ENCODE results near the gene XYLT1. TPM values are rescaled to one million over a fixed set of nuclear protein-coding genes. Genes with fewer than 3 reads are reported as not detected.

The XYLT1 gene
- total and polyA plus RNA-seq, 7 donors: 0.67 to 2.5 (median 1.7) TPM

DNA sequence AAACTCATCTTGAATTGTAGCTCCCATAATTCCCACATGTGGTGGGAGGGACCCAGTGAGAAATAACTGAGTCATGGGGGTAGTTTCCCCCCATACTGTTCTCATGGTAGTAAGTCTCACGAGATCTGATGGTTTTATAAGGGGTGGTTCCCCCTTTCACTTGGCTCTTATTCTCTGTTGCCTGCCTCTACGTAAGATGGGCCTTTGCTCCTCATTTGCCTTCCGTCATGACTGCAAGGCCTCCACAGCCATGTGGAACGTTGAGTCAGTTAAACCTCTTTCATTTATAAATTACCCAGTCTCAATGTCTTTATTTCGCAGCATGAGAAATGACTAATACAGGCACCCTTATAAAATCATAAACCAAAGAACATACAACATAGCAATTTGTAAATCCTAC lies 79.0 kb downstream of the XYLT1 start:
- 94 to 97% (median 95%) methylated on average over 5 of the region's 5 CpGs for WGBS, 3 donors
- intact Hi-C loops (cut with DNase I): no loop called here
- H3K9me3 ChIP-seq: no peaks in the 10 kb centered on the region
- no peak overlapping the region for H3K27ac ChIP-seq
- no peak overlapping the region for H3K4me3 ChIP-seq
- H3K27me3 ChIP-seq (ENCODE audit: insufficient read depth in 3 of 3, low read length in 2 of 3): no peaks in the 10 kb centered on the region
- TF ChIP-seq, protein P1, sequence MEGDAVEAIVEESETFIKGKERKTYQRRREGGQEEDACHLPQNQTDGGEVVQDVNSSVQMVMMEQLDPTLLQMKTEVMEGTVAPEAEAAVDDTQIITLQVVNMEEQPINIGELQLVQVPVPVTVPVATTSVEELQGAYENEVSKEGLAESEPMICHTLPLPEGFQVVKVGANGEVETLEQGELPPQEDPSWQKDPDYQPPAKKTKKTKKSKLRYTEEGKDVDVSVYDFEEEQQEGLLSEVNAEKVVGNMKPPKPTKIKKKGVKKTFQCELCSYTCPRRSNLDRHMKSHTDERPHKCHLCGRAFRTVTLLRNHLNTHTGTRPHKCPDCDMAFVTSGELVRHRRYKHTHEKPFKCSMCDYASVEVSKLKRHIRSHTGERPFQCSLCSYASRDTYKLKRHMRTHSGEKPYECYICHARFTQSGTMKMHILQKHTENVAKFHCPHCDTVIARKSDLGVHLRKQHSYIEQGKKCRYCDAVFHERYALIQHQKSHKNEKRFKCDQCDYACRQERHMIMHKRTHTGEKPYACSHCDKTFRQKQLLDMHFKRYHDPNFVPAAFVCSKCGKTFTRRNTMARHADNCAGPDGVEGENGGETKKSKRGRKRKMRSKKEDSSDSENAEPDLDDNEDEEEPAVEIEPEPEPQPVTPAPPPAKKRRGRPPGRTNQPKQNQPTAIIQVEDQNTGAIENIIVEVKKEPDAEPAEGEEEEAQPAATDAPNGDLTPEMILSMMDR (IDR thresholded peaks at IDR 0.05): no peak
- ATAC-seq: no peak
- no peaks in the 10 kb centered on the region for H3K36me3 ChIP-seq (ENCODE audit: insufficient read depth in 1 of 2, low read depth in 1 of 2)
- DNase-seq: no peak
- no peaks in the 10 kb centered on the region for H3K4me1 ChIP-seq

DNA sequence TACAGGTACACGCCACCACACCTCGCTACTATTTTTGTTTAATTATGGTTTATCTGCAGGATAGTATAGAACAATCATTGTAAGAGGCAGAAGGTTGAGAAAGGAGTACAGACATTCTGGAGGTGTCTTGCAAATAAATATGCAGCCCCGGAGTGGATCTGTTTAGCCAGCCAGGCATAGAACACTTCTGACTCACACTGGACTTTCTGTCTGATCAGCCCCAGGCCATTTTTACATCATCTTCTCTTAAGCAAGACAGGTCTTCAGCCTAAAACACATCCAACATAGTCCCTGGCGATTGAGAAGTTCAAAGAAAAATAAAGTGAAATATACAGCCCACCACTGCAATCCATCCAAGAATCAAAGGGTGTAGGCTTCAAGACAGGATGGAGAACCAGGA lies 81.4 kb downstream of the XYLT1 start:
- no peak for ATAC-seq

DNA sequence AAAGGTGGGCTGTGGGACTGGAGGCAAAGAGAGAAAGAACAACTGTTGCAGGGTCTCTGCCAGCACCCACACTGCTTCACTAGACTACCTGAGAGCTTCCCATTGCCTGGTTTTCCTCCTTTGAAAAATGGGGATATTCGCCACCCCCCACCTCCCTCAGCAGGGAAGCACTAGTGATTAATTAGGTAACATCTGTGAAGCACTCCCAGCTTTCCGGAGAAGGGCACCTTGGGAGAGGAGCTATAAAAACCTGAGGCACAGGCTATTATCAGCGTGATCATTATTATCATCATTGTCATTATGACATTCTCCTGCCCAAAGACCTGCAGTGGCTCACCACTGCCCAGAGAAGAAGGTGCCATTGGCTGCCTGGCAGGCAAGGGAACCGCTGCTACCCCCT lies 83.5 kb downstream of the XYLT1 start:
- no peak for ATAC-seq
- Histone ChIP-seq H3K27me3 (ENCODE audit: insufficient read depth in 3 of 3, low read length in 2 of 3) (no peaks in the 10 kb centered on the region), H3K4me3 (no peak overlapping the region), H3K9me3 (no peaks in the 10 kb centered on the region), H3K27ac (no peak overlapping the region), H3K4me1 (no peaks in the 10 kb centered on the region), H3K36me3 (ENCODE audit: insufficient read depth in 1 of 2, low read depth in 1 of 2) (no peaks in the 10 kb centered on the region)
- TF ChIP-seq, protein P1 (IDR thresholded peaks at IDR 0.05): no peak
- 70 to 81% (median 70%) methylated on average over 4 of the region's 4 CpGs for WGBS, 3 donors
- DNase-seq: no peak
- intact Hi-C loops (cut with DNase I): no loop called here

More for the DNA sequence above, 81.4 kb downstream of the XYLT1 start:
- Histone ChIP-seq H3K36me3 (ENCODE audit: insufficient read depth in 1 of 2, low read depth in 1 of 2) (no peaks in the 10 kb centered on the region), H3K4me1 (no peaks in the 10 kb centered on the region), H3K27me3 (ENCODE audit: insufficient read depth in 3 of 3, low read length in 2 of 3) (no peaks in the 10 kb centered on the region), H3K27ac (no peak overlapping the region), H3K9me3 (no peaks in the 10 kb centered on the region), H3K4me3 (no peak overlapping the region)
- intact Hi-C loops (cut with DNase I): no loop called here
- TF ChIP-seq, protein P1 (IDR thresholded peaks at IDR 0.05): no peak
- no peak for DNase-seq
- 95 to 96% (median 96%) methylated on average over 4 of the region's 4 CpGs for WGBS, 3 donors

DNA sequence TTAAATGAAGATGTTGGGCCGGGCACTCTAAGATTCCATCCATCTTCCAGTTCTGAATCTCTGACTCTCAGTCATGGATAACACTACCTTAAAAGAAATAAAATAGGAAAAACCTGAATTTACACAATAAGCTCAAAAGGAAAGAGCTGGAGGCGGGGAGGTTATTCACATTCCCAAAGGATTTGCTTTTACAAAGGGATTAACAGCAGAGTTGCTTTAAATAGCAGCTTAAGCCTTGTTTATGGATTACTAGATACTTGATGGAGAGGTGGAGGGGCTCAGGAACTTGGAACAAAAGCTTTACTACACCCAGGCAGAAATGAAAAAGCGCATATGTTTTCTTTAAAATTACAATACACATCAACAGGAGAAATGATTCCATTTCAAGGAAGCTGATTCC lies 84.5 kb downstream of the XYLT1 start:
- WGBS, 3 donors: 61 to 81% (median 80%) methylated on average over 3 of the region's 3 CpGs
- H3K4me1 ChIP-seq: no peaks in the 10 kb centered on the region
- TF ChIP-seq, protein P1 (IDR thresholded peaks at IDR 0.05): no peak

DNA sequence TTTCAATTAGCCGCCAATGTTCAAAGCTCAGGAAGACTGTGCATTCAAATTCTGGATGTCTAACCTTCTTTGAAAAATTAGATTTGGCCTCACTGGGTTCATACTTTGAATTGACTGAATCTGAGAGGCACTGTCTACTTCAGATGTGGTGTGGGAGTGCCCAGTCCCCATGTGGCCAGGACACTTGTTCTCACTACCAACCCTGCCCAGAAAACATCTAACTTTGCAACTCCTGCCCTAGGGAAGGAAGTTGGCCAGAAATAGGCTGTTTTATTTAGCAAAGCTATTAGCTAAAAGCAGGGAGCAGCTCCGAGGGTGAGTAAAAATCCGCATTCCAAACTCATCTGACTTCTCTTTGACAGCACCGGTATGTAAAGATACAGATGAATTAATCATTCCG lies 86.3 kb downstream of the XYLT1 start:
- Histone ChIP-seq H3K36me3 (ENCODE audit: insufficient read depth in 1 of 2, low read depth in 1 of 2) (no peaks in the 10 kb centered on the region), H3K4me1 (peaks cover 3% of the 10 kb centered on the region), H3K27ac (no peak overlapping the region), H3K4me3 (no peak overlapping the region), H3K27me3 (ENCODE audit: insufficient read depth in 3 of 3, low read length in 2 of 3) (no peaks in the 10 kb centered on the region), H3K9me3 (no peaks in the 10 kb centered on the region)
- WGBS, 3 donors: 71 to 76% (median 74%) methylated on average over 5 of the region's 5 CpGs
- no peak for ATAC-seq
- no peak for DNase-seq
- intact Hi-C loops (cut with DNase I): no loop called here
- TF ChIP-seq, protein P1 (IDR thresholded peaks at IDR 0.05): no peak

More for the DNA sequence above, 84.5 kb downstream of the XYLT1 start:
- H3K4me3 ChIP-seq: no peak overlapping the region
- no peak overlapping the region for H3K27ac ChIP-seq
- H3K36me3 ChIP-seq (ENCODE audit: insufficient read depth in 1 of 2, low read depth in 1 of 2): no peaks in the 10 kb centered on the region
- intact Hi-C loops (cut with DNase I): no loop called here
- ATAC-seq (no peak), DNase-seq (no peak)
- H3K27me3 ChIP-seq (ENCODE audit: insufficient read depth in 3 of 3, low read length in 2 of 3): no peaks in the 10 kb centered on the region
- H3K9me3 ChIP-seq: no peaks in the 10 kb centered on the region

All from psoas muscle (tissue), 8 donors.